GM19372 (cell line): Measurements from ENCODE around the gene EHD3.

Experiments used
- ATAC-seq: cut with Tn5 transposase; IDR thresholded peaks from one replicate; pipeline ENCODE4 v1.9.1; 2021; ENCODE audit warnings: mild to moderate bottlenecking, low read depth, moderate library complexity; ENCODE audit not compliant: unreplicated experiment

Gene EHD3

DNA sequence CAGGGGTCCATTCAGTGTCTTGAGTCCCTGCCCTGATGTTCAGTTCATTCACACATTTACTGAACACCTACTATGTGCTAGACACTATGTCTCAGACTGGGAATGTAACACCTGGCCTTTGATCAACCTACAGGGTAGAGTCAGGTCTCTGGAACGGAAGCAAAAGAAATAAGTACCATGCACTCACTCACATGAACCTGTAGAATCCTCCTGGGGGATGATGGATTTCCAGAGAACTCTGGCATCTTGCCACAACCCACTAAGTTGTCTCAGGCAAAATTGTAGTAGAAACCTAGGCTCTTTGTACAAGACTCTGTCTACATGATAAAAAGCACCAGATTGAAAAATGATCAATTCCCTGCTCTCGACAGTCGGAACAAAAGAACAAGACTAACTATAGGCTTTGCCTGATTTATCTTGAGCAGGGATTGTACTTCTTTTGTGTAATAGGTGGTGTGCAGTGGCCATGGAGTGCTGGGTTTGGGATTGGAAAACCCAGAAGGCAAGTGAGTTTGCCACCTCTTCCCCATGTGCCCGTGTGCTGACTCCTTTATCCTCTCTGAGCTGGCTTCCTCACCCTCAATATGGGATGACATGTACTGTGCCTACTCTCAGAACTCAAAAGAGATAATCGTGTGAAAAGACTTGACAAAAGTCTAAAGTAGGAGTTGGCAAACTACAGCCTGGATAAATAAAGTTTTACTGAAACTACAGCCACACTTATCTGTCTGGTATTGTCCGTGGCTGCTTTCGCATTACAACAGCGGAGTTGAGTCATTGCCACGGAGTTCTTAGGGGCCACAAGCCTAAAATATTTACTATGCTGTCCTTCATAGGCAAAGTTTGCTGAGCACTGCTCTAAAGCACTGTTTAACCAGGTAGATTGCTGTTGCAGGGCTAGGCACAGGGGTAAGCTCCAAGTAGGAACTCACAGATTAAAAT is 21.0 kb upstream of the EHD3 start:
- no peak for ATAC-seq

DNA sequence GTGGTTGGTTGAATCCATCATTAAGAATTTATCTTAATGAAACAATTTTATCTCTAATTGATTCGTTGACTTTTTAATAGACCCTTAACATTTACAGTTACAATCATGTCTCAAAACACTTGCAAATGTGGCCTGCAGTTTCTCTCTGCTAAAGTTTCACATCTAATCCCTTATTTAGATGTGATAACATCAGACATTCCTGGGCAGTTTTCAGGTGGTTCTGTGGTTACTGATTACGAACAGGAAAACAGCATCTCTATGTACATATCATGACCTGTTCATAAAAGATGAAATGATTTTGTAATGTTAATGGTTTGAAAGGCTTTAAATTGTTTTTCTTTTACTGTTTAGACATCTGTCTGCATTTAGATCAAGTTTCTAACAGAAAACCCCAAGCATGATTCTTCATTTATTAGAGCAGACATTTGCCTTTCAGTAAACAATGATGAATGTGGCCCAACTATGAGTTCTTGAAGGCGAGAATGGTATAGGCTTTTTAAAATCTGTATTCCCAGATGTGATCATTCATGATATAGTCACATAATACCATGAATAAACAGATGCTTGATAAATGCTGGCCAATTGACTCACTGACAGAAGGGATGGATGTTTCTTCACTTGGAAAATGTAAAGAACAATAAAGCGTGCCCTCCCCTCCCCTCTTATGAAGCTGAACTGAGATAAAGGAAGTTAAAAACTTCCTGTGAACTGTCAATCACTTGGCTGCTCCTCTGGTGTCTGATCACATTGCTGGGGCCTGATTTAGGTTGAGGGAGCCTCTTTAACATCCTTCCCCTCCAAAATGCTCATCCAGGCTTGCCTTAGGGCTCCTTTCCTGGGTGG is 20.1 kb upstream of the EHD3 start:
- no peak for ATAC-seq

- no peak for ATAC-seq
Measured at GRCh38 chr2:31214444-31214915, 19.5 kb upstream of the EHD3 start.

GRCh38 chr2:31216734-31217133 is 17.2 kb upstream of the EHD3 start:
- peak; percentile 32 for ATAC-seq

- ATAC-seq: no peak
Measured at GRCh38 chr2:31217465-31218200, 16.3 kb upstream of the EHD3 start, which contains the start of gene CAPN14. TSS of gene CAPN14 (minus strand) at chr2:31217515. CDS start at chr2:31205447, 12,068 bp downstream.

DNA sequence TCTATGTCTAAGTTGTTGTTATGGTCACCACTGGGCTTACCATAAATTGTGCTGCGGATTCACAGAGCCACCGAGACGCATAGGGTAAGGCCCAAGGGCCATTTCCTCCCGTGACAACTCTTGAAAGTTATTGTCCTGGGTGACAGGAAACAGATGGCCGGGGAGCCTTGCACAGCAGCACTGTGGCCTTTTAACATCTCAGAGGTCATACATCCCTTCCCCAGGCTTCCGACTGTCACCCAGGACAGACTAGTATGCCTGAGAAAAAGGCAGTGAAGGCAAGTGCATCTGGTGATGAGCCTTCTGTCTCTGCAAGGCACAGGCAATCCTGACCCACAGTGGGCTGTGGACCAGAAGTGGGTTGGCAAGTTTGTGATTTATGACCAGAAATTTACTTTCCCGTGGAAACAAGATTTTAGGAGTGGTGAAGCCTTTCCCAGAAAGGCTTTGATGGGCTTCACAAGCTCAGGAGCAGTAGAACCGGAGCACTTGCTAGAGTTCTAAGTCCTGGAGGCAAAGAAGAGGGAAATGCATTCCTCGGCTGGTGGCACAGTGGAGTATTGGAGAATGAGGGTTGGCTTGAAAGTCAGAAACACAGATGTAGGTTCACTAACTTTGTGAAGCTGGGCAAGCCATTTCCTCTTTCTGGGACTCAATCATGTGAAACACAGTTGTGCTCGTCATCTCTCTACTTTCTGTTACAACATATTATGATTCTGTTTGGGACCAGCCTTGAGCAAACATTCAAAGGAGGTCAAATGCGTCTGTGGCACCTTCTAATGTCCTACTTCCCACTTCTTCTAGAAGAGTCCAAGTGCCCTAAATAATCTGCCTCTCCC is 14.6 kb upstream of the EHD3 start:
- ATAC-seq: peak; percentile 73

- ATAC-seq: no peak
Measured at GRCh38 chr2:31221544-31221943, 12.4 kb upstream of the EHD3 start.

DNA sequence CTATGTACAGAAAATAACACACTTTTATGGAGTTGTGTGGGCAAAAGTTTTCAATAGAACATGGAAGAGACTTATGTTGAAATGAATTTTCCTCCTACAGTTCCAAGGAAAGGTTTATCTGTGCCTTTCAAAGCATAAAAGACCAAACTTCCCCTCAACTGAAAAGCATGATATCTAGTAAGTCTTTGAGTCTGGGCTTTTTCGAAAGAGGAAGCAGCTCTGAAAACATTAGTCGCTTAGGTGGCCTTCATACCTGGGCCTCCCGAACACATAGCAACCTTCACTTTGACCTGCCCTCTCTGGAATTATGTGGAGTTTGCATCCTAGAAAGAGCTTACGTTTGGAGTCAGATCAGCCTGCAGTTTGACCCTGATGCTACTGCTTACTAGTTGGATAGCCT is 11.9 kb upstream of the EHD3 start:
- ATAC-seq: no peak

DNA sequence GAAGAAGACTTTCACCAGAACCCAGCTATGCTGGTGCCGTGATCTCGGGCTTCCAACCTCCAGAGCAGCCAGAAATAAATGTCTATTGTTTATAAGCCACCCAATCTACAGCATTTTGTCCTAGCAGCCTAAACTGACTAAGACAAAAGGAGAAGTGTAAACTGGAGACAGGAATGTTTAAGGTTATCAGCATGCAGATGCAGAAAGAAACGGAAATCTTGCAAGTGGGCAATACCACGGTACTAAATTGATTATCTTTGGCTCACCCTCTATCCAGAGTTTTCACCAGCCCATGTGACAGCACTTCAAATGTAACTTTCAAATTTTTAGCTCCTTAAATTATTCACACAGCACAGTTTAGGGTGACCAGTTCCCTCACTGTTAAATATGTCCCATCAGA is 10.9 kb upstream of the EHD3 start:
- no peak for ATAC-seq

- ATAC-seq: no peak
Measured at GRCh38 chr2:31223749-31224148, 10.2 kb upstream of the EHD3 start.

DNA sequence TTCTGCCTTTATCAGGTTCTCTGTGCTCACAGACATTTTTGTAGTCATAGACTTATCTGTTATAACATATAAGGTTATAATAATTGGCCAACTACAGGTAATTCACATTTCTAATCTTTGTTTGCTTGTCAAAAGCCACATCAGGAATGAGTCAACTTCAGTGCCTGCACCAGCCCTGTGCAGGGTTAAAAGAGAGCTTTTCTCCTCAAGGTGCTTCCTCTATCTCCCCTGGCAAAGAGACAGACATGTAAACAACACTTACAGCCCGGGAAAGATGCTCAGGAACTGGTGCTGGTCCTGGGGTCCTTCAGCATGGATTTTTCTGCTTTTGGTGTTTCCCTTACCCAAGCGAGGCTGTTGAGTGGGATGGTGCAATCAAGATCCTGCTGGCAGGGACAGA is 7.7 kb upstream of the EHD3 start:
- ATAC-seq: no peak

DNA sequence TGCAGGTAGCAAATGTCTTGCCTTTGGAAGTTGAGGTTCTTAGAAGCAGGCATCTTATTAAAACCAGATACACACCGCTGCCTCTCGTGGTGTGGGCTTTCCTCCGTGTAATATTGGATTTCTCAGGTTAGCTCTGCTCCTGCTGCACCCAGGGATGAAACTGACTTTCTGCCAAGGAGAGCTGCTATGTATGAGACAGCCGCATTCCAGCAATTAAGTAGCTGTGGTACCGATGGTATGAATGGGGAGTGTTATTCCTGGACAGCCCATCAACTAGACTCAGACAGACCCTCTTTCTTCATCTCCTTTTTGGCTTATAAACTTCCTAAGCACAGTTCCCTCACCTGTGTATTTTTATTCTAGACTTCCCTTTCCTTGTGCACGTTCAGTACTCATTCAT is 6.8 kb upstream of the EHD3 start:
- no peak for ATAC-seq

DNA sequence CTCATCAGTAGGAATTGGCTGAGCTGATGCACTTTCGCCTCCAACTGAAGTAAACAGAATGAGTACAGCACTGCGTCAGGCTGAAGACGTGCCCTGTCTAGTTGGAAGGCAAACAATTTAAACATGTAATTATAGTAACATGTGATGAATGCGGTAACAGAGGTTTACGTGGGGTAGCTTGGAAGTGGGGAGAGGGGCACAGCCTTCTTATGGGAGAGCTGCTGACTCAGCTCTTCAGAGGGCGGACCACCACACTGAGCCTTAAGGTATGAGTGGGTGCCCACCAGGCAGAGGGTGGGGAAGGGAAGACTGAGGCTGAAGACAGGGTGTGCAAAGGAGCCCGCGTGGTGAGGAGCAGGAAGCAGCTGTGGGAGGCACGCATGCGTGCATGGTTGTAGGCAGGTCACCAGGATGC is 6.2 kb upstream of the EHD3 start:
- ATAC-seq: no peak

GRCh38 chr2:31228717-31229116 is 5.2 kb upstream of the EHD3 start:
- ATAC-seq: no peak

- no peak for ATAC-seq
Measured at GRCh38 chr2:31230751-31231150, 3.2 kb upstream of the EHD3 start.

- ATAC-seq: no peak
Measured at GRCh38 chr2:31231571-31232302, 2.2 kb upstream of the EHD3 start.

- ATAC-seq: no peak
Measured at GRCh38 chr2:31232586-31232985, 1.4 kb upstream of the EHD3 start.

- no peak for ATAC-seq
Measured at GRCh38 chr2:31233231-31233630, 721 bp upstream of the EHD3 start.
